GM21786 (cell line): ENCODE data around the gene MAPKAP1.

ENCODE experiments used
- ATAC-seq: cut with Tn5 transposase; IDR thresholded peaks from one replicate; pipeline ENCODE4 v1.9.1; 2021; ENCODE audit not compliant: unreplicated experiment

MAPKAP1 gene

DNA sequence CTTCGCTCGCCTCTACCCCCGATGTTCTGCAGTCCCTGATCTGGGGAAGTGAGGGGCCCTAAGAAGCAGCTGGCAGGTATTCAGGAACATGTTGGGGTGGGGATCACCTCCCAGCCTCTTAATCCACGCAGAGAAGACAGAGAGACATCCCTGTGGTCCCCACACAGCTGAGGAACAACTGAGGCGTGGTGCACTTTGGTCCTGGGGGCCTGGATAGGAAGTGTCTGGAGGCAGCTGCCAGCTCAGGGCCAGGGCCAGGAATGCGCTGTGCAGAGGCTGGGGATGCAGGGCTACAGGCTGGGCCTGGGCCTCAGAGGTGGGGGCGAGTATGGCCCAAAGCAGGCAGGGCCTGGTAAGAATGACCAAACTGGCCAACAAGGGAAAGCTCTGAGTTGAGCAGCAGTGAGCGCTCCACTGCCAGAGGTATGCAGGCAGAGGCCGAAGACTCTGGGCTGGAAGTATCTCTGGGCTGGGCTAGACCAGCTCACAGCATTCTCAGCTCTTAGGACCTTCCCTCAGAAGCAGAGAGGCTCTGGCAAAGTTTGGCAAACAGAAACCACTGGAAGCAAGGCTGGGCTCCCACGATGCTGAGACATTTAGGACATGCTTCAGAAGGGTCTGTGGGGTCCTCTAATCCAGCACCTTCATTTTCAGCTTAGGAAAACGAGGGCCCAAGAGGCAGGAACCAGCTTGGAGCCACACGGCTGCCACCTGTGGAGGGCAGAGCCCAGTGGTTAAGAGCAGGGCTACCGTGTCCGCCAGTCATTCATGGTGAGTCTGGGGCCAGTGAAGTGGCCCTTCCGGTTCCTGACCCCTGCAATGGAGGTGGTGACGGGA lies 271.0 kb downstream of the MAPKAP1 start:
- ATAC-seq, result no peak

- ATAC-seq, result no peak
These were observed 271.8 kb downstream of the MAPKAP1 start for GRCh38 chr9:125434986-125435775.

GRCh38 chr9:125433461-125434011 lies 273.5 kb downstream of the MAPKAP1 start:
- ATAC-seq, result no peak

DNA sequence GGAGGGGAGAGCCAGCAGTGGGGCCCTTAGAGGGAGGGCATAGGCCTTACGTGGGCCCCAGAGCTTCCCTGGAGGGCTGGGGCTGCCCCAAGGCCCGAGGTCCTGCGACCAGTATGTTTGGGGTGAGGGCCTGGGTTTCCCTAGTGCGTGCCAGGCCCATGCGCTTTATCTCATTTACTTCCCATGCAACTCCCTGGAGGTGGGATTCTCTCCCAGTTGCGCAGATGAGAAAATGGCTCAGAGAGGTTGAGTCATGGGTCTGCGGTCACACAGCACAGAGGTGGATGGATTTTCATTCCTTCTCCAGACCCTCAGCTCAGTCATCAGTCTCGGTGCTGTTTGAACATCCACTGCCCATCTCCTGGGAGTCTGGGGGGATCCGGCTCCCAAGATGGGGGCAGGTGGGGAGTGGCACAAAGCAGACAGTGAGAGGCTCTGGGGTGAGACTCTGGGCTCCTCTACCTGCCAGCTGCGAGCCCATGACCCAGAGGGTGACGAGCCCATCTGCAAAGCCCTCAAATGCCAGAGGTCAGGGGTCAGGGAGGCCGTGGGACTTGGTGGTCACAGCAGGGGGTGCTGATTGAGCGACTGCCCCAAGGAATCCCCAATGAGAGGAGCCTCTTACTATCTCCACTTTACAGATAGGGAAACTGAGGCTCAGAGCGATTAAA lies 274.2 kb downstream of the MAPKAP1 start:
- no peak for ATAC-seq

- ATAC-seq, result no peak
These were observed 275.2 kb downstream of the MAPKAP1 start for GRCh38 chr9:125431741-125432271.

- no peak for ATAC-seq
These were observed 276.0 kb downstream of the MAPKAP1 start for GRCh38 chr9:125431012-125431305.

- no peak for ATAC-seq
These were observed 276.6 kb downstream of the MAPKAP1 start for GRCh38 chr9:125430161-125431011.

GRCh38 chr9:125429476-125430160 lies 277.4 kb downstream of the MAPKAP1 start:
- ATAC-seq, result no peak

GRCh38 chr9:125428902-125429467 lies 278.0 kb downstream of the MAPKAP1 start:
- no peak for ATAC-seq

DNA sequence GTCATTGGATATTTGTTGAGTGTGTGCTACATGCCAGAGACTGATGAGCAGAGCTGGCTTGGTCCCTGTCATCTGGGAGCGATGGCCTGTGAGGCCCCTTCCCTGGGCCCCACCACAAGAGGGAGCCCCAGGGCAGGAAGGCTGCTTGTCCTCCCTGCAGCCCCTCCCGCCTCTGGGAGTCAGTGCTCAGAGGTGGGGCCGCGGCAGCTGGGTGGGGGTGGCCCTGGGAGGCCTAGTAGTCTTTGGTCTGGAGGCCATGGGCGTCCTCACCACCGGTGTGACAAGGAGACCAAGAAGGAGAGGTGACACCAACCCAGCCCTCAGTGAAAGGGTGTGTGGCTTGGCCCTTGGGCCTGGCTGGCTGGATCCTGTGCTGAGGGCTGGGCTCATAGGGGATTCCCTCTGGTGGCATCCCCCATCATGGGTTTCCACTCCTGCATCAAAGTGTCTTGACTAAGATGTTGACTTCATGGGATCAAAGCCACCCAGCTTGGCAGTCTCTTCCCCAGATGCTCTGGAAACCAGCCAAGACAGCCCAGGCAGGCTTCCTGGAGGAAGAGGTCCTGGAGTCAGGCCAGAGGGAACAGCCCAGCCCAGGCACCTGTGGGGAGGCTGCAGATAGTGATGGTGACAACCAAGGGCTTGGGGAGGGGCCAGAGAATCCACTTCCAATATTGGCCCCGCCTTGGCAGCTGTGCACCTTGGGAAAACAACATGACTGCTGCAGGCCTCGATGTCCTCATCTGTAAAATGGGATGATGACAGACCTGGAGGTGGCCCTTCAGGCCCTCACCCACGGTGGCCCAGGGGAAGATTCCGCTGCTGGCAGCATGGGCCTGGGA lies 278.7 kb downstream of the MAPKAP1 start:
- no peak for ATAC-seq

DNA sequence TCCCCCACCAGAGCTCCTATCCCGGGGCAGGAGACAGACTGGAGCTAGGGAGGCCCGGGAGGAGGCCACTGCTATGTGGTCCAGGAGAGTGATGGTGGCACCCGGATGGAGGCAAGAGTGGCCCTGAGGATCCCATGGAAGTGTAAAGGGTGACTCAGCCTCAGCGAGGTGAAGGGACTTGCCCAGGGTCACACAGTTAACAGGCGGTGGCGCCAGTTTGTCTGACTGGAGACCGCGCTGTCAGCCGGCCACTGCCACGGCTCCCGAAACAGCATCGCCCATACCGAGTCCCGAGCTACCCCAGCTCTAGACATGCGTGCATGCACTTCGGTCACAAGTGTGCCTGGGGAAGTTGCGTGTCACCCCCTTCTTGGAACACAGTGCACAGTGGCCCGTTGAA lies 279.5 kb downstream of the MAPKAP1 start:
- no peak for ATAC-seq

DNA sequence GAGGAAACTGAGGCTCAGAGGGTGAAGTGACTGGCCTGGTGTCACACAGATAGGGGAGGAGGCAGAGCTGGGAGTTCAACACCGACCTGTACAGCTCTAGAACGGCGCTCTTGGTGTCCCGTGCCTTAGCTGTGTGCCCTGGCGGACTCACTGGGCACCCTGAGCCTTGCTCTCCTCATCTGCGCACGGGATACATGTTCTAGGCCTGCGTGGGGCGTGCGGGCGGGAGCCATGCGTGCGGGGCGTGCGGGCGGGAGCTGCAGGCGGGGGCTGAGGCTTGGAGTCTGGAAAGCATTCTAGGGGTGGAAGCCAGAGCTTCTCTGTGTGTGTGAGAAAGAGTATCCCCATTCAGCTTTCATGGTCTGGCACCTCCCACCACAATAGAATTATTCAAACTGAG lies 280.1 kb downstream of the MAPKAP1 start:
- ATAC-seq, result no peak

GRCh38 chr9:125425901-125426515 lies 281.0 kb downstream of the MAPKAP1 start:
- no peak for ATAC-seq

GRCh38 chr9:125425170-125425897 lies 281.7 kb downstream of the MAPKAP1 start:
- ATAC-seq, result no peak

- ATAC-seq, result no peak
These were observed 283.0 kb downstream of the MAPKAP1 start for GRCh38 chr9:125423964-125424363.

GRCh38 chr9:125422853-125423252 lies 284.2 kb downstream of the MAPKAP1 start:
- no peak for ATAC-seq

DNA sequence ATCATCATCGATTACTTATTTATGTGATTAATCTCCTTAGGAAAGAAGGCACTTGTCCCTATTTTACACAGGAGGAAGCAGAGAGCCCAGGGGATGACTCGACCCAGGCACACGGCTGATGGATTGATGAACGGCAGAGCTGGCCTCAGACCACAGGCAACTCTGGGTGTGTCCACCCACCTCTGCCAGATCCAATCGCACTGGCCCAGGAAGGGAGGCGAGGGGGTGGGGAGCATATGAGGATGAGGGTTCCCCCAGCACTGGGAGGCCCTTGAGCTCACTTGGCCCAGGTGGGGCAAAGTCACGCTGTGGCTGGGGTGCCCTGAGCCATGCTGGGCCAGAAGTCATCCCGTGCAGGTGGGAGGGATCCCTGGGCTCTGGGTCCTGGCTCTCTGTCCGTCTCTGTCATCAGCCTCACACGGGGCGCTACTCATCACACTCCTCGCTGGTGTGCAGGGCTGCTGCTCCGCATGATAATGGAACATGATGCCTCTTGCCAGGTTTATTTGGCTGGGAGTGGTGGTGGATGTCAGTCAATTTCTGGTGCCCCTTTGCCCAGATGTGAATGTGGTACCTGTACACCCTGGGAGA lies 285.3 kb downstream of the MAPKAP1 start:
- ATAC-seq, result no peak
